ENCODE results near the gene UQCRH.

The UQCRH gene

GRCh38 chr1:46303038-46303871, at the start of gene UQCRH, which contains the start of gene LRRC41:
TSS of gene UQCRH (plus strand) at chr1:46303698. CDS start at chr1:46303767, 69 bp downstream.
TSS of gene LRRC41 (minus strand) at chr1:46303616. CDS start at chr1:46303322, 294 bp downstream.
- in situ Hi-C loops (cut with MboI; ENCODE audit: low sequenced_read_pairs) = no loop called here

- in situ Hi-C loops (cut with MboI; ENCODE audit: low sequenced_read_pairs) = no loop called here
Observed at GRCh38 chr1:46254668-46255067, 48.8 kb upstream of the UQCRH start.

DNA sequence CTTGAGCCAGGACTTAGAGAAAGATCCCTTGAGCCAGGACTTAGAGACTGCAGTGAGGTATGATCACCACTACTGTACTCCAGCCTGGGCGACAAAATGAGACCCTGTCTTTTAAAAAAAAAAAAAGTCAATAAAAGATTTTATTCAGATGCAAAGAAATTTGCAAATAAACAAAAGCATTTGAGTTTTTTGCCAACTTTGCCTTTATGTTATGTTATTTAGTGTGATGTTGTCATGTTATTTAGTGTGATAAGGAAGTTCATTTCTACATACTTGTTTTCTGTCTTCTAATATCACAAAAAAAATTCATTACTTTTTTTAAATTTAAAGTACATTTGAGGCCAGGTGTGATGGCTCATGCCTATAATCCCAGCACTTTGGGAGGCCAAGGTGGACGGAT, 47.0 kb upstream of the UQCRH start:
- in situ Hi-C loops (cut with MboI; ENCODE audit: low sequenced_read_pairs) = no loop called here

DNA sequence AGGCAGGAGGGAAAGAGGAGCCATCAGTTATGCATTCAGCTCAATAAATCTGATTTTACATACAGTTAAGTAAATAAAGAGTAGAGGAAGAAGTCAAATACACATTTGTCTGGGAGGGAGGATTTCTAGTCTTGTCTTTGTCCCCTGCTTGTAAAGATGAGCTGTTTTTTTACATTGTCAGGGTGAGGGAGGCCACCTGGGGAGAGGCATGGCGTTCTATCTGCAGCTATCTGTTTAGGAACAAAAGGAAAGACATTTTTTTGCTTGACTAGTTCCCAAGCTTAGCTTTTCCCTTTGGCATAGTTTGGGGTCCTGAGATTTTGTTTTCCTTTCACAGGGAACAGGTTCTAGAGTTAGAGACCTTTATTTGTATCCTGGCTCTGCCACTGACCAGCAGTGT, 41.0 kb upstream of the UQCRH start:
- in situ Hi-C loops (cut with MboI; ENCODE audit: low sequenced_read_pairs) = no loop called here

DNA sequence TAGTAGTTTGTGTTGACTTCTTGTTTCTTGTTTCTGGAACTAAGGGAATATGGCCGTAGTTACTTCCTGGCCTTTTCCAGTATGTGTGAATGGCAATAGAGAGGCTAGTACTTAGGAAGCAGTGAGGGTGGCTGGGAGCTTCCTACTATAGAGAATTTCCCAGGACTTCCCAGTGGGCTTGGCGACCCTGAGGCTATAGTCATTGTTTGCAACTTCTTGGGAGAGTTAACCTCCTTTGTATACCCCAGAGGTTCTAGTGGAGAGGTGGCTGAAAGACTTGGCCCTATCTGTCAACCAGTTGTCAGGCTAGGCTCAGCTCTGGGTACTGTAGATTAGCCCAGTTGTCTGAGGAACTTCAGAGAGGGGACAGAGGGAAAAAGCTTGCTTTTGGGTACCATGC, 40.4 kb upstream of the UQCRH start:
- in situ Hi-C loops (cut with MboI; ENCODE audit: low sequenced_read_pairs) = no loop called here

- in situ Hi-C loops (cut with MboI; ENCODE audit: low sequenced_read_pairs) = no loop called here
Observed at GRCh38 chr1:46268578-46268977, 34.9 kb upstream of the UQCRH start.

- in situ Hi-C loops (cut with MboI; ENCODE audit: low sequenced_read_pairs) = no loop called here
Observed at GRCh38 chr1:46274225-46275029, 29.1 kb upstream of the UQCRH start.

- in situ Hi-C loops (cut with MboI; ENCODE audit: low sequenced_read_pairs) = no loop called here
Observed at GRCh38 chr1:46275030-46275337, 28.5 kb upstream of the UQCRH start.

GRCh38 chr1:46277658-46278373, 25.7 kb upstream of the UQCRH start:
- in situ Hi-C loops (cut with MboI; ENCODE audit: low sequenced_read_pairs) = no loop called here

GRCh38 chr1:46278807-46279206, 24.7 kb upstream of the UQCRH start:
- in situ Hi-C loops (cut with MboI; ENCODE audit: low sequenced_read_pairs) = no loop called here

- in situ Hi-C loops (cut with MboI; ENCODE audit: low sequenced_read_pairs) = no loop called here
Observed at GRCh38 chr1:46280092-46280491, 23.4 kb upstream of the UQCRH start.

- in situ Hi-C loops (cut with MboI; ENCODE audit: low sequenced_read_pairs) = no loop called here
Observed at GRCh38 chr1:46281021-46281420, 22.5 kb upstream of the UQCRH start.

- in situ Hi-C loops (cut with MboI; ENCODE audit: low sequenced_read_pairs) = no loop called here
Observed at GRCh38 chr1:46284058-46284457, 19.4 kb upstream of the UQCRH start.

DNA sequence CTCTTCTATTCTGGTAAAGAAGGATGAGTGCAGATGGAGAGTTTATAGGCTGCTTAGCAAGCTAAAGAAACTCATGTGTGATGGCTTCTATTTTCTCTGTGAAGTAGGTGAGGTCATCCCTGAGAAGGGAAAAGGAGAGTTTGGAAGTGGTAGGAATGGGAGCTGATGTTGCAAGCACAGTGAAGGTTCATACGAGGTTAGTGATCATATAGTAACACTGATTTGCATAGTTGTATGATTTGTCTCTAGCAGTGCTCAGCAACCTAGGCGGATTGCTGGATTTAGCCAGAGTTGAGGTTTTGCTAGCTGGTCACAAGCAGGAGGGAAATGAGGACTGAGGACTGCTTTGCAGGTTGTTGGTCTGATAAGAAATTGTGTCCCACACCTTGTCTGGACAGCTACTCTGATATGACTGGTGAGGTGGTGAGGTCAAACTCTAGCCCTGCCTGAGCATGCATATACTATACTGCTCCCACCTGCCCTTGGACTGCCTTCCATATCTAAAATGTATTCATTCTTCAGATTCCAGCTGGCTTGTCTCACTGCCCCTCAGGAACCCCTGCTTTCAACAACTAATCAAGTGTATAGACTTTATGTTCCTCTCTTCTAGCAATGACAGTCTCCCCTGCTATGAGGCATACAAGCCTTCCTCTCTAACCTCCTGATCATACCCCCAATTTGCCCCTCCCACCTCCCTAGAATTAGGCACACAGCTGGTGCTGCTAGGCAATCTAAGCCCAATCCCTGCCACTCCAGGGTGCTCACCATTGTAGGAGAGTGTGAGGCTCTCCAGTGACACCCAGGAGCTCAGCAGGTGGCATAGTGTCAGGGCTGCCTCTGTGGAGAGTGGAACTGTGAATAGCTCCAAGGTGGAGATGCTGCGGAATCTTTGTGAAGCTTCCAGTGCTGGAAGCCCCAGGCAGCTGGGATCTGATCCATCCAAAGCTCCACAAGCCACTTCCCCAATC, 18.6 kb upstream of the UQCRH start:
- in situ Hi-C loops (cut with MboI; ENCODE audit: low sequenced_read_pairs) = no loop called here

DNA sequence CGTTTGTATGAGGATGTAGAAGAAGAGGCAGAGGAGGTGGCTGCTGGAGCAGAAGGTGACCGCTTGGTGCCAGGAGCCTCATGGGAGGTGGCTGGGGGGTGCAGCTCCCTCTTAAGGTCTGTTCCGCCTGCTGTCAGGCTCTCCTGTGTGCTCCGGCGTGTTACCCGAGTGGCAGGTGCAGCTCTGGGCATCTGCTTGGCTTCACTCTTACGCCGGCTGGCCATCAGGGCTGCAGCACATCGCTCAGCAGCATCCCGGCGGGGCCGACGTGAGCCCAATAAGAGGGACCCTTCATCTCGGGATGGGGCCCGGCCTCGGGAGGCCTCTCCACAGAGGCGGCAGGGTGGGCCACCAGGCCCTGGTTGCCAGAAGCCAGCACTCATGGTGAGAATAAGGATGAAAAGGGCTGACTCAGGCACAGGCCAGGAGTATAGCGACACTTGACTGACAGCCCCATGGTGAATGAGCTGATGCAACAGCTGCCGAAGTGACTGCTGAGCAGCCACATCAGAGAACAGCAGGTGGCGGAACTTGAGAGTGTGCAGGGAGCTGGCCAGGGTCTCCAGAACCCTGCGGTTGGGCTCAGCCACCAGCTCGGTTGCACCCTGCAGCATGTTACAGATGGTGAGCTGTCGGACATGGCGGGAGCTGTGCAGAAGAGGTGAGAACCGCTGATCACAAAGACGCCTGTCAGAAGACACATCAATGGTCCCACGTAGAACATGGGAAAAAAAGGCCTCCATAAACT, 17.6 kb upstream of the UQCRH start:
- in situ Hi-C loops (cut with MboI; ENCODE audit: low sequenced_read_pairs) = no loop called here

DNA sequence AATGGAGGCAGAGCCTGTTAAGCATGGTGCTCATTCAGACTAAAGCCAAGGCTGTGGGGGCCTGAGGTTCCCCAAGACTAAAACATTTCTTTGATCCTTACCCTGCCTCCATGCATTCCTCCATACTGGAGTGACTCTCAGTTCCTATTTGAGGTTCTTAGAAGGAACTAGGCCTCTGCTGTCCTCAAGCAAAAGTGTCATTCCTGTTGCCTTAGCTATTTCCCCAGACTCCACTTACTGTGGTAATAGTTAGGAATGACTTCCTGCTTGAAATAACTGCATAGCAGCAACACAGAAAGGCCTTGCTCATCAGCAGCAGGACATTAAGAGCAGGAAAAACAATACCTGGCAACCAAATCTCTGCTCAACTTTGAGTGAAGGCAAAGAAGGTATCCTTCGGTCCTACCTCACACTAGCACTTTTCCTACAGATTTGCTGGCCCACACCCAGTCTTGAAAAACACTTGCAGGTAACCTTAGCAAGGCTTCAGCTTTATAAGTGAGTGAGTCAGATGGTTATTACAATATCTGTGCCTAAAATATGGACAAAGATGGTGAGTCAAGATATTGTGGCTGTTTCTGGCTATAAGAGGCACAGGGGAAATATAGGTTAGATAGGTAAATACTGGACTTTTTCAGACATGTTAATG, 14.9 kb upstream of the UQCRH start:
- in situ Hi-C loops (cut with MboI; ENCODE audit: low sequenced_read_pairs) = no loop called here

DNA sequence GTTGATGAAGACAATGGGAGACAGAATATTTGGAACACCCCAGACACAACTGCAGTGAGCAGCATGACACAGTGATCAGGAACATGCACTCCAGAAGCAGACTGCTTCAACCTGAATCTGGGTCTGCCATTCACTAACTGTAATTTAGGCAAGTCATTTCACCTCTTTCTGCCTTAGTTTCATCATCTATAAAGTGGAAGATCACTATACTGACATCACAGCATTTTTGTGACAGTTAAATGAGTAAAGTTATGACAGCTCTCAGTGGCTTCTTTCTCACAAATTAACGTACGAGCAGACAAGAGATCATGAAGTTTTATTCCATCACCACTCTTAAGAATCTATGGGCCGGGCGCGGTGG, 14.4 kb upstream of the UQCRH start:
- in situ Hi-C loops (cut with MboI; ENCODE audit: low sequenced_read_pairs) = no loop called here

- in situ Hi-C loops (cut with MboI; ENCODE audit: low sequenced_read_pairs) = no loop called here
Observed at GRCh38 chr1:46289976-46290375, 13.5 kb upstream of the UQCRH start.

DNA sequence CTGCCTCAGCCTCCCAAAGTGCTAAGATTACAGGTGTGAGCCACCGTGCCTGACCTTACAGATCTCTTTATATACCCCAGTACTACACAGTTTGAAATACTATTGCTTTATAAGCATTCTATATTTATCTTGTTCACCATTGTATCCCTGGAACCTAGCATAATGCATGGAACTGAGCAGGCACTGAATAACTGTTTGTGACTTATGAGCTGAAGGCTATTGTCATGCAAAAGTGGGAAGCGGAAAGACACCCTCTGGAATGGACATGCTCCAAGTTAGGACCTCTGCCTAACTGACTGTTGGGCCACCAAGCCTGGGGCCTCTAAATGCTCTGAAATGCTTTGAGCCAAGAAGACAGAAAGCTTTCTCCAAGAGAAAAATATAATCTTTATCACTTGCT, 8.2 kb upstream of the UQCRH start:
- in situ Hi-C loops (cut with MboI; ENCODE audit: low sequenced_read_pairs) = no loop called here
